Sigmoid colon (tissue), 7 donors: Measurements from ENCODE around the gene SSU72. TPM values are rescaled to one million over a fixed set of nuclear protein-coding genes. Genes with fewer than 3 reads are reported as not detected.

Experiments
- DNase-seq: peaks from one replicate; pipeline ENCODE4 v3.0.0-alpha.2; 2019
- H3K27ac ChIP-seq, 4 donors: fragments of 200-600 bp; sonication (generic); one replicate each; pipeline ENCODE4 v1.5.1; 2016 to 2019; ENCODE audit warnings: mild to moderate bottlenecking in 1 of 4
- H3K27me3 ChIP-seq, 3 donors: fragments of 200-600 bp; sonication (generic); one replicate each; pipeline ENCODE4 v1.5.1; 2019; ENCODE audit warnings: mild to moderate bottlenecking in 1 of 3
- H3K36me3 ChIP-seq, 4 donors: fragments of 200-600 bp; sonication (generic); one replicate each; pipeline ENCODE4 v1.5.1; 2016 to 2019
- H3K4me1 ChIP-seq, 4 donors: fragments of 200-600 bp; sonication (generic); one replicate each; pipeline ENCODE4 v1.5.1; 2017 to 2019
- H3K4me3 ChIP-seq, 4 donors: fragments of 200-600 bp; sonication (generic); one replicate each; pipeline ENCODE4 v1.5.1; 2017 to 2019; ENCODE audit warnings: mild to moderate bottlenecking in 2 of 4, moderate library complexity in 1 of 4
- H3K9me3 ChIP-seq, 4 donors: fragments of 200-600 bp in 3 of 4; sonication (generic) in 3 of 4; one replicate each; pipeline versions ENCODE4 v1.5.1 to v1.6.1; 2013 to 2019
- CTCF ChIP-seq, 4 experiments: fragments of 450-650 bp in 3 of 4; fragments of 200-600 bp in 1 of 4; IDR thresholded peaks; one replicate each; pipeline ENCODE4 v1.5.1; 2016 to 2019; ENCODE audit warnings: antibody characterized with exemption in 4 of 4, mild to moderate bottlenecking in 3 of 4, moderate library complexity in 2 of 4
- EP300 ChIP-seq, 4 donors: sonication (generic); formaldehyde crosslinking; IDR thresholded peaks; one replicate each; pipeline ENCODE4 v1.6.1; 2017; ENCODE audit warnings: antibody characterized with exemption in 4 of 4
- POLR2A ChIP-seq, 2 donors: fragments of 450-650 bp; IDR thresholded peaks; one replicate each; pipeline ENCODE4 v1.6.1; 2016; ENCODE audit warnings: antibody characterized with exemption in 2 of 2, mild to moderate bottlenecking in 2 of 2, moderate library complexity in 2 of 2
- POLR2AphosphoS5 ChIP-seq, 4 donors: sonication (generic); formaldehyde crosslinking; IDR thresholded peaks; one replicate each; pipeline ENCODE4 v1.6.1; 2017; ENCODE audit warnings: antibody characterized with exemption in 4 of 4
- WGBS, 2 donors: extraction: QIAGEN DNeasy Blood & Tissue Kit; methylation state at CpG; one replicate each; pipeline ENCODE4 v1.1.7; 2013; 5-methylcytosine and 5-hydroxymethylcytosine counted together
- intact Hi-C: fragments of 100-400 bp; cut with DNase I; formaldehyde crosslinking; loops from one replicate; pipeline ENCODE4 v1.15.1; 2023
- polyA plus RNA-seq, 3 donors: library from polyadenylated mRNA; stranded (reverse); fragments of 200-250 nt; gene quantifications; one replicate each; pipeline ENCODE4 v1.2.3, GENCODE V29; 2013
- total RNA-seq, 4 donors: library from RNA; depleted of rRNA; stranded (reverse); fragments of >200 nt; gene quantifications; one replicate each; pipeline ENCODE4 v1.1.0, GENCODE V29; 2016
- donor health status: healthy with polysubstance abuse.
- donor health status: Bipolar disorder and iron deficiency.
- donor health status: healthy.

Gene SSU72
- total and polyA plus RNA-seq, 7 donors: 98.9 to 165 (median 119) TPM

- no peak for TF ChIP-seq CTCF (IDR thresholded peaks at IDR 0.05)
- peak in 1 of 4 donors; percentile 3 for TF ChIP-seq POLR2AphosphoS5 (IDR thresholded peaks at IDR 0.05)
- TF ChIP-seq POLR2A (IDR thresholded peaks at IDR 0.05): no peak
- H3K27me3 ChIP-seq: no peaks in the 10 kb centered on the region
- H3K9me3 ChIP-seq: no peaks in the 10 kb centered on the region
- intact Hi-C loops: no loop called here
- no peak overlapping the region for H3K27ac ChIP-seq
- H3K4me1 ChIP-seq: peaks cover 0 to 16% (median 3%) of the 10 kb centered on the region in 4 donors
- H3K4me3 ChIP-seq: no peak overlapping the region
- H3K36me3 ChIP-seq: peaks cover 0 to 8% (median 0%) of the 10 kb centered on the region in 4 donors
- DNase-seq: no peak
- 92 to 93% methylated on average over 33 of the region's 33 CpGs for WGBS, 2 donors
Observed at GRCh38 chr1:1551524-1552262, 23.0 kb downstream of the SSU72 start.

GRCh38 chr1:1550591-1551432 is 23.9 kb downstream of the SSU72 start:
- intact Hi-C loops: no loop called here
- peaks cover 0 to 8% (median 0%) of the 10 kb centered on the region in 4 donors for H3K36me3 ChIP-seq
- H3K9me3 ChIP-seq: no peaks in the 10 kb centered on the region
- no peak for TF ChIP-seq POLR2AphosphoS5 (IDR thresholded peaks at IDR 0.05)
- no peak for TF ChIP-seq CTCF (IDR thresholded peaks at IDR 0.05)
- no peak for TF ChIP-seq EP300 (IDR thresholded peaks at IDR 0.05)
- no peak for TF ChIP-seq POLR2A (IDR thresholded peaks at IDR 0.05)
- no peak for DNase-seq
- H3K27me3 ChIP-seq: no peaks in the 10 kb centered on the region
- H3K27ac ChIP-seq: no peak overlapping the region
- H3K4me3 ChIP-seq: no peak overlapping the region
- 78 to 83% methylated on average over 15 of the region's 15 CpGs for WGBS, 2 donors
- H3K4me1 ChIP-seq: peaks cover 0 to 16% (median 3%) of the 10 kb centered on the region in 4 donors

GRCh38 chr1:1550087-1550486 is 24.6 kb downstream of the SSU72 start:
- Histone ChIP-seq H3K4me3 (no peak overlapping the region), H3K9me3 (no peaks in the 10 kb centered on the region), H3K36me3 (peaks cover 0 to 8% (median 0%) of the 10 kb centered on the region in 4 donors), H3K27me3 (no peaks in the 10 kb centered on the region), H3K27ac (no peak overlapping the region), H3K4me1 (peaks cover 0 to 16% (median 3%) of the 10 kb centered on the region in 4 donors)
- WGBS, 2 donors: 85 to 89% methylated on average over 7 of the region's 7 CpGs
- DNase-seq: no peak
- intact Hi-C loops: no loop called here
- TF ChIP-seq CTCF (IDR thresholded peaks at IDR 0.05): no peak
- no peak for TF ChIP-seq POLR2AphosphoS5 (IDR thresholded peaks at IDR 0.05)
- no peak for TF ChIP-seq POLR2A (IDR thresholded peaks at IDR 0.05)
- no peak for TF ChIP-seq EP300 (IDR thresholded peaks at IDR 0.05)

GRCh38 chr1:1548591-1548990 is 26.1 kb downstream of the SSU72 start:
- Histone ChIP-seq H3K9me3 (no peaks in the 10 kb centered on the region), H3K36me3 (peaks cover 0 to 12% (median under 1%) of the 10 kb centered on the region in 4 donors), H3K4me3 (no peak overlapping the region), H3K4me1 (peaks cover 0 to 9% (median 0%) of the 10 kb centered on the region in 4 donors), H3K27ac (no peak overlapping the region), H3K27me3 (no peaks in the 10 kb centered on the region)
- intact Hi-C loops: no loop called here
- no peak for TF ChIP-seq CTCF (IDR thresholded peaks at IDR 0.05)
- TF ChIP-seq POLR2AphosphoS5 (IDR thresholded peaks at IDR 0.05): no peak
- TF ChIP-seq POLR2A (IDR thresholded peaks at IDR 0.05): no peak
- TF ChIP-seq EP300 (IDR thresholded peaks at IDR 0.05): no peak
- WGBS, 2 donors: 89 to 92% methylated on average over 14 of the region's 14 CpGs
- no peak for DNase-seq
